ENCODE results near the gene CFAP92.

Gene CFAP92

GRCh38 chr3:128917291-128917690 is 76.6 kb downstream of the CFAP92 start:
- no peak overlapping the region for H3K4me3 ChIP-seq

GRCh38 chr3:128914966-128915645 is 78.8 kb downstream of the CFAP92 start:
- no peak overlapping the region for H3K27ac ChIP-seq
- no peak overlapping the region for H3K4me3 ChIP-seq

More at GRCh38 chr3:128917291-128917690, 76.6 kb downstream of the CFAP92 start:
- no peak overlapping the region for H3K27ac ChIP-seq

DNA sequence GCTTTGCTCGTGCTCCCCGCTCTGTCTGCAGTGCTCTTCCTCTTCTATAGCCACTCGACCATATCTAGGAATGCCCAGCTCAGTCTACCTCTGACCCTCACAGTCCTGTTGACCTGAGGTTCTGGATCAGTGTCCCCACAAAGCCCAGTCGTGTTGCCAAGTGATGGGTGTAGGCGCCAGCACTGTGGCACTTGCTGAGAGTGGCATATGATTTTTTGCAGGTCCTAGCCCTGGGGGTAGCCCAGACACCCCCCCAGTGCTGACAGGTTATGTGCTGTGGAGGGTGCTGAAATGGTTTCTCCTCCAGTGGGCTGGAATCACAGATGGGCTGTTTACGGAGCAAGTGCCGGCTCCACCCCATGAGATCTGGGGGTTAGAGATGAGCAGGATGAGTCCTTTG is 82.0 kb downstream of the CFAP92 start:
- Histone ChIP-seq H3K27ac (no peak overlapping the region), H3K4me3 (no peak overlapping the region)

GRCh38 chr3:128910006-128910405 is 83.9 kb downstream of the CFAP92 start:
- no peak overlapping the region for H3K27ac ChIP-seq
- H3K4me3 ChIP-seq = no peak overlapping the region

DNA sequence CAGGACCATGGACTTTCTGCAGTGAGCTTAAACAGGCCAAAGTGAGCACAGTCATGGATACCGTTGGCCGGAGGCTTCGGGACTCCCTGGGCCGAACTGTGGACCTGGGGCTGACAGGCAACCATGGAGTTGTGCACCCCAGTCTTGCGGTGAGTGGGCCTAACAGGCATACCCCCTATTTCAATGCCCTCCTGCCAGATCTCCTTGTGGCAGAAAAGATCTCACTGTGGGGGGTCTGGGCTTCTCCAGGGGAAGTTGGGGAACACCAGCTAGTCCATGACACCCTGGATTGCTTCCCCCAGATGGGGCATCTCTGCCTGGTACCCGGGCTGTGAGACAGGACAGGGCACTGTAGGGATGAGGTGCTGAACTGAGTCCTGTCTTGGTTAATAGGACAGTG is 84.9 kb downstream of the CFAP92 start:
- H3K27ac ChIP-seq = no peak overlapping the region
- no peak overlapping the region for H3K4me3 ChIP-seq

DNA sequence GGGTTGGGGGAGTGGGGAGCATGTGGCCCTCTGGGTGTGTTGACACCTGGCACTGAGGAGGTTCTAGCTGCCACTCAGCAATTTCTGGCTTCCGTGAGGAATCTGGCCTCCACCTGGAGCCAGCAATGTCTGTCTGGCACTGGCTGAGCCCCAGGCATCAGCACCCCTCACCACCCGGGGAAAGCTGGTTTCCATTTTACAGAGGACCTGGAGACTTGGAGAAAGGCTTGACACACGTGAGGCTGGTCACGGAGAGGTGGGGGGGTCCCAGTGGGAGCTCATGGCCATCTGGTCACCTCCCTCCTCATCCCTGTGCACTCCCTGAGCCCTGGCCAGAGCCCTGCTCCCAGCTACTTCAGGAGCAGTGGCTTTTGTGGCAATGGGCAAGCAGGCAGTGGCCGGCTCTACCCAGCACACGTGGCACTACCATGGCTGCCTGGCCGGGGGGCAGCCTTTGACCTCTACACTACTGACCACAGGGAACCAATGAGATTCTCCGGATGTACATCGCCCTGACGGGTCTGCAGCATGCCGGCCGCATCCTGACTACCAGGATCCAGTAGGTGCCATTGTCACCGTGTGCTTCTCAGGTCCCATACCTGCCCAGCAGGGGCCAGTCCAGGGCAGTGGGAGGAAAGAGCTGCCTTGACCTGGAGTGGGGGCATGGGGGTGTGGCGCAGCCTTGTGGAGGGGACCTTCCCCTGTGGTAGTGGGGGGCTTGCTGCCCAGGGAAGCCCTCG is 86.0 kb downstream of the CFAP92 start:
- Histone ChIP-seq H3K4me3 (no peak overlapping the region), H3K27ac (no peak overlapping the region)

- no peak overlapping the region for H3K27ac ChIP-seq
- no peak overlapping the region for H3K4me3 ChIP-seq
Observed at GRCh38 chr3:128906804-128907525, 86.9 kb downstream of the CFAP92 start.

DNA sequence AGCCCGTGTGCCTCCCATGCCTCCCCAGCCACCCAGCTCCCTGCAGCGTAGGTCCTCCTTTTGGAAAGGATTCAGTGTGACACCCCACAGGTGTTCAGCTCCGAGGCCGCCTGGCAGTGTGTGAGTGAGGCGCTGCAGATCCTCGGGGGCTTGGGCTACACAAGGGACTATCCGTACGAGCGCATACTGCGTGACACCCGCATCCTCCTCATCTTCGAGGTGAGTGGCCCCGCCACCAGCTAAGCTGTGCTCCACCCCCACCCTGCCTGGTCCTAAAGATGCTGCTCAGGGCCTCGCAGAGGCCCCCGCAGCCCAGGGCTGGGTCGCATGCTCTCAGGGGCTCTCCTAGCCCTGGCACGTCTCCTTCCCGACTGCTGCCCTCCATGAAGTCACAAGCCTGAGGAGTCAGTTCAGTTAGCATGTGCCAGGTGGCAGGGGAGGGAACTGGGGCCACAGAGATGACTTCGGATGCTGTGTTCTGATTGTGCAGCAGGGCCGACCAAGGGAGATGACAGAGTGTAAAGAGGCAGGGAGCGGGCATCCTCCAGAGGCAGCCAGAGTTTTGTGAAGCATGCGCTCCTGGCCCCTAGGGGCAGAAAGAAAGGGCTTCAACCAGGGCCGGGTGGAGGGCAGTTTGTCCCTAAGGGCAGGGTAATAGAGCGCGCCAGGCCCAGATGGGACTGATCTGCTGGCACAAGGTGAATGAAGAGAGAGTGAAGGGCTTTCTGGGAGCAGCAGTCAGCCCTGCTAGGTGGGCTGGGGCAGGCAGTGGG is 87.7 kb downstream of the CFAP92 start:
- Histone ChIP-seq H3K27ac (no peak overlapping the region), H3K4me3 (no peak overlapping the region)

DNA sequence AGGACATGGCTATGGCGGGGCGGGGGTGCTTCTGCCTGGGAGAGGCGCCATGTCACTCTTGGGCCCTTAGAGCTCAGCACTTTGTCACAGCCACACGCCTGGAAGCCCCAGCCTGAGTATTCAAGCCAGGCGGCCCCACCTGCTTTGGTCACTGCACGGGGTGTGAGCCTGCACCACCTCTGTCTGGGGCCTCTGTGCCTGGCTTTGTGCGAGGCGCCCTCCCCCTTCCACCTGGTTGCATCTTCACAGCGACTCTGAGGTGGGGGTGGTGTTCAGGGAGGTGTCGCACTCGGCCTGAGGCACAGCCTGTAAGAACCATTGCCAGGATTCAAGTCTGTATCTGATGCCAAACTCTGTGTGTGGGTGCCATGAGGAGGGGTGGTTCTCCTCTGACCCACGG is 90.4 kb downstream of the CFAP92 start:
- Histone ChIP-seq H3K4me3 (no peak overlapping the region), H3K27ac (no peak overlapping the region)

GRCh38 chr3:128902426-128902825 is 91.5 kb downstream of the CFAP92 start:
- no peak overlapping the region for H3K4me3 ChIP-seq
- H3K27ac ChIP-seq = peak overlapping the region in 1 of 21 experiments; percentile 26

DNA sequence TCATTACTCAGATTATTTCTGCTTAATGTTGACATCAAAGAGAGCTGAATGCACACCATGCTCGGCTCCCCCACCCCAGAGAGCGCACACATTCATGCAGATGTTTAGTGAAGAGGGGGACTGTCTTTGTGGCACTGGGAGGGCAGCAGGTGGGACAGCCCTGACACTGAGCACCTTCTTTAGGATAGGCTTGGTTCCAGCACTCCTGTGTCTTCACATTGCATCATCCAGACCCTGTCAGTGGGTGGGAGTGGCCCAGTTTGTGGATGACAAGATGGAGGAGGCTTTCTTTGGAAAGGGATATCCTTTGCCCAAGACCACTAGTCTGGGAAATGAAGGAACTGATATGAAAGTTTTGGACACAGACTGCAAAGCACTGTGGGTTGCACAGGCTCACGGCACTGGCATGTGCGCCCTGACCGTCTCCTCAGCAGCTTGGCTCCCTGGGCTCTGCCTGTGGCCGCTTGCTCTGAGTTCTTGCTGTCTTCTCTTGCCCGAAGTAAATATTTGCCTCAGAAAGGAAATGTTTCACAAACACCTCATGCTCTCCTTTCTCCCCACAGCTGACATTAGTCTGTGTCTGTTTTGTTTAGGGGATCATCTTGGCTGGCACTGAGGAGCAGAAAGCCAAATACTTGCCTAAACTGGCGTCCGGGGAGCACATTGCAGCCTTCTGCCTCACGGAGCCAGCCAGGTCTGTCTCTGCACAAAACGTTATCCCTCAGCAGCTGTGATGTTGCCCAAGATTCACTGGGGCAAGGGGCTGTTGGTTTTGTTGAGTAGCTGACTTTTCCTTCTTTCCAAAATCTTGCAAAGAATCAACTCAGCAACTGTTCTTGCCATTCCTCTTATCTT is 97.8 kb downstream of the CFAP92 start:
- no peak overlapping the region for H3K4me3 ChIP-seq
- H3K27ac ChIP-seq = peak overlapping the region in 1 of 21 experiments; percentile 3

- no peak overlapping the region for H3K4me3 ChIP-seq
- H3K27ac ChIP-seq = no peak overlapping the region
Observed at GRCh38 chr3:128889139-128889894, 104.6 kb downstream of the CFAP92 start.

GRCh38 chr3:128884992-128885391 is 108.9 kb downstream of the CFAP92 start:
- Histone ChIP-seq H3K27ac (no peak overlapping the region), H3K4me3 (no peak overlapping the region)

DNA sequence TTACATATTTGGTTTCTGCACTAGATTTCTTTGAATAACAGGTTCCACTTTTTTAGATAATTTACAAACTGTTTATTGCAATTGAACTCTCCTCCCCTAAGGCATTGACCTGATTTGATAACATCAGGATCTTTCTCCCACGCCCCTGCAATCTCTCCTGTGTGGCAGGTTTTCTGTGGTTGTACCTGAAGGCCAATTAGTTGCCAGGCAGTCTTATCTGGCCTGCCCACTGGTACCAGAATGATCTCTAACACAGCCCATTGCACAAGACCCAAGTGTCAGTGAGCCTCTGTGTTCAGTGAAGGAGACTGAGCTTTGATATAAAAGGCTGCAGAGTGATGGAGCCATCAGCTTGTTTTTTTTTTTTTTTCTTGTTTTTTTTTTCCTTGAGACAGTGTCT is 111.2 kb downstream of the CFAP92 start:
- Histone ChIP-seq H3K27ac (peak overlapping the region in 4 of 21 experiments; percentile 11 to 29 (median 18)), H3K4me3 (no peak overlapping the region)

DNA sequence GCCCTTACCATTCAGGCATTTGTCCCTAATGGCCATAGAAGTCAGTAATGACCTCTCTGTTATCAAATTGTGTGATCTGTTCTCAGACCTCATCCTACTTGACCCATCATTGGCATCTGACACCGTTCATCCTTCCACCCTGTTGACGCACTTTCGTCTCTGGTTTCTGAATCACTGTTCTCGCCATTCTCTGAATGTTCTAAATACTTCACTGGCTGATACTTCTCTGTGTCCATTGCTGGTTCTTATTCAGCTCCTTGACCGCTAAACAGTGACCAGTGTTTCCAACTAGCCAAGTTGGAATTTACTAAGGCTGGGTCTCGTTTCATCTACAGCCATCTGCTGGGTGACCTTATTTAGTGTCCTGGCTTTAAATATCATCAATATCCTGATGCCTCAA is 112.3 kb downstream of the CFAP92 start:
- H3K4me3 ChIP-seq = no peak overlapping the region
- H3K27ac ChIP-seq = peak overlapping the region in 3 of 21 experiments; percentile 19 to 97 (median 29)

- Histone ChIP-seq H3K4me3 (peak overlapping the region in 6 of 7 experiments; percentile 60 to 79 (median 68)), H3K27ac (peak overlapping the region in 17 of 21 experiments; percentile 91 to 99 (median 96))
Observed at GRCh38 chr3:128880455-128880854, 113.4 kb downstream of the CFAP92 start.

DNA sequence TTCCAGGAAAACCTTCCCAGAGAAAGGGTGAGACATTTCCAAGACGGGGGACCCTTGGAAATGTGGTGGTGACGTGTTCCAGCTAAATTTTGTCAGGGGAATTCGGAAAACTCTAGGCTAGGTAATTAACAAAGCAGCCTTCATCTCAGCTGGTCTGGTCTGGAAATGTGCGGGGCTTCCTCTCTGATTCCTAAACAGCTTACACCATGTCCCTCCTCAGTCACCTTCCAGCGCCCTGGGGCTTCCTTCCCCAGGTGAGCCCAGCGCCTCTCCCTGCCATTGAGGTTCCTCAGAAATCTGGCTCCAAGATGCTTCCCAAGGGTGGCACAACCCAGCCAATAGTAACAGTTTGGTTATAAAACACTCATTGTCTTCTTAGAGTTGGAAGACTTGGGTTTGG is 113.9 kb downstream of the CFAP92 start:
- peak overlapping the region; percentile 56 to 79 (median 66) for H3K4me3 ChIP-seq
- peak overlapping the region; percentile 41 to 99 (median 94) for H3K27ac ChIP-seq

Data from skin epidermis (tissue), 12 donors.